HEK293T (cell line): ENCODE data around the gene SGF29.

Source experiments
- CTCF ChIA-PET: fragments of 350-600 bp; formaldehyde crosslinking; extraction: SDS; loops from one replicate; lab custom pipeline; 2021; ENCODE audit warnings: antibody characterized with exemption, inconsistent platforms; lab: Yijun Ruan, JAX
- POLR2A ChIA-PET: fragments of 350-600 bp; formaldehyde crosslinking; extraction: SDS; loops from one replicate; lab custom pipeline; 2020; ENCODE audit warnings: antibody characterized with exemption, inconsistent platforms; lab: Yijun Ruan, JAX
- DNase-seq: peaks from one replicate; pipeline ENCODE4 v3.0.0; 2012; ENCODE audit warnings: mixed read lengths; ENCODE audit errors: extremely low spot score
- ARNT ChIP-seq: fragments of 450-650 bp; IDR thresholded peaks from 2 replicates; pipeline ENCODE4 v1.6.1; 2017; ENCODE audit warnings: mild to moderate bottlenecking
- BHLHE40 ChIP-seq: fragments of 450-650 bp; IDR thresholded peaks from 2 replicates; pipeline ENCODE4 v1.6.1; 2016; ENCODE audit warnings: mild to moderate bottlenecking, moderate library complexity, borderline replicate concordance
- CTBP1 ChIP-seq: fragments of 450-650 bp; IDR thresholded peaks from 2 replicates; pipeline ENCODE4 v1.6.1; 2016; ENCODE audit warnings: borderline replicate concordance
- ELF4 ChIP-seq: fragments of 450-650 bp; IDR thresholded peaks from 2 replicates; pipeline ENCODE4 v1.6.1; 2017; ENCODE audit warnings: antibody characterized with exemption
- FOXA1 ChIP-seq: fragments of 450-650 bp; IDR thresholded peaks from 2 replicates; pipeline ENCODE4 v1.6.1; 2016; ENCODE audit warnings: mild to moderate bottlenecking
- FOXK2 ChIP-seq: fragments of 450-650 bp; IDR thresholded peaks from 2 replicates; pipeline ENCODE4 v1.6.1; 2016; ENCODE audit warnings: mild to moderate bottlenecking
- FOXM1 ChIP-seq: fragments of 450-650 bp; IDR thresholded peaks from 2 replicates; pipeline ENCODE4 v1.6.1; 2017; ENCODE audit warnings: mild to moderate bottlenecking, borderline replicate concordance
- HDGF ChIP-seq: fragments of 450-650 bp; IDR thresholded peaks from 2 replicates; pipeline ENCODE4 v1.6.1; 2017; ENCODE audit warnings: antibody characterized with exemption, borderline replicate concordance
- L3MBTL2 ChIP-seq: fragments of 450-650 bp; conservative IDR thresholded peaks from 2 replicates; pipeline ENCODE4 v1.6.1; 2016; ENCODE audit warnings: mild to moderate bottlenecking
- LEF1 ChIP-seq: fragments of 450-650 bp; IDR thresholded peaks from 2 replicates; pipeline ENCODE4 v1.6.1; 2017; ENCODE audit warnings: mild to moderate bottlenecking, borderline replicate concordance
- NFRKB ChIP-seq: fragments of 450-650 bp; IDR thresholded peaks from 2 replicates; pipeline ENCODE4 v1.6.1; 2016; ENCODE audit warnings: mild to moderate bottlenecking, moderate library complexity
- SP1 ChIP-seq: fragments of 450-650 bp; IDR thresholded peaks from 2 replicates; pipeline ENCODE4 v1.6.1; 2017
- SUZ12 ChIP-seq: fragments of 450-650 bp; IDR thresholded peaks from 2 replicates; pipeline ENCODE4 v1.6.1; 2016; ENCODE audit warnings: mild to moderate bottlenecking
- TARDBP ChIP-seq: fragments of 450-650 bp; IDR thresholded peaks from 2 replicates; pipeline ENCODE4 v1.6.1; 2016
- ZNF384 ChIP-seq: fragments of 450-650 bp; IDR thresholded peaks from 2 replicates; pipeline ENCODE4 v1.6.1; 2016
- TF ChIP-seq, protein P1 (sequence below): fragments of 450-650 bp; IDR thresholded peaks from 2 replicates; pipeline ENCODE4 v1.6.1; 2016

SGF29 gene

DNA sequence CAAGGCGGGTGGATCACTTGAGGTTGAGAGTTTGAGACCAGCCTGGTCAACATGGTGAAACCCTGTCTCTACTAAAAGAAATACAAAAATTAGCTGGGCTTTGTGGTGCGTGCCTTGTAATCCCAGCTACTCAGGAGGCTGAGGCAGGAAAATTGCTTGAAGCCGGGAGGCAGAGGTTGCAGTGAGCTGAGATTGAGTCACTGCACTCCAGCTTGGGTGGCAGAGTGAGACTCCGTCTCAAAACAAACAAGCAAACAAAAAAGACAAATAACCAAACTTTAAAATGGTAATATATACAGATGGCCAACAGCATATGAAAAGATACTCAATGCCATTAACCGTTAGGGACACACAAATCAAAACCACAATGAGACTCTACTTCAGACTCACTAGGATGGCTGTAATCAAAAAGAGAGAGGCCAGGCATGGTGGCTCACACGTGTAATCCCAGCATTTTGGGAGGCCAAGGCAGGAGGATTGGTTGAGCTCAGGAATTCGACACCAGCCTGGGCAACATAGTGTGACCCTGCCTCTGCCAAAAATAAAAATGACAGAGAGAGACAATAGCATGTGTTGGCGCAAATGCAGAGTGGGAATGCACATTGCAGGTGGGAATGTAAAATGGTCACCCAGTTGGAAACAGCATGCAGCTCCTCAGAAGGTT lies 21.9 kb downstream of the SGF29 start:
- POLR2A ChIA-PET: no interaction called here
- CTCF ChIA-PET: no interaction called here
- TF ChIP-seq FOXK2 (no peak), NFRKB (no peak), BHLHE40 (no peak), FOXM1 (no peak), L3MBTL2 (no peak), LEF1 (no peak), TARDBP (no peak), FOXA1 (no peak), HDGF (no peak), ELF4 (no peak), ARNT (no peak), SUZ12 (no peak), CTBP1 (no peak), SP1 (no peak)
- TF ChIP-seq, protein P1, sequence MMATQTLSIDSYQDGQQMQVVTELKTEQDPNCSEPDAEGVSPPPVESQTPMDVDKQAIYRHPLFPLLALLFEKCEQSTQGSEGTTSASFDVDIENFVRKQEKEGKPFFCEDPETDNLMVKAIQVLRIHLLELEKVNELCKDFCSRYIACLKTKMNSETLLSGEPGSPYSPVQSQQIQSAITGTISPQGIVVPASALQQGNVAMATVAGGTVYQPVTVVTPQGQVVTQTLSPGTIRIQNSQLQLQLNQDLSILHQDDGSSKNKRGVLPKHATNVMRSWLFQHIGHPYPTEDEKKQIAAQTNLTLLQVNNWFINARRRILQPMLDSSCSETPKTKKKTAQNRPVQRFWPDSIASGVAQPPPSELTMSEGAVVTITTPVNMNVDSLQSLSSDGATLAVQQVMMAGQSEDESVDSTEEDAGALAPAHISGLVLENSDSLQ: no peak
- DNase-seq: no peak

GRCh38 chr16:28580726-28581315 lies 27.1 kb downstream of the SGF29 start:
- ChIA-PET POLR2A (no interaction called here), CTCF (no interaction called here)
- no peak for DNase-seq
- TF ChIP-seq NFRKB: no peak
- no peak for TF ChIP-seq FOXA1
- TF ChIP-seq ELF4: no peak
- TF ChIP-seq TARDBP: no peak
- TF ChIP-seq HDGF: no peak
- TF ChIP-seq SUZ12: no peak
- no peak for TF ChIP-seq FOXM1
- TF ChIP-seq BHLHE40: no peak
- TF ChIP-seq L3MBTL2: no peak
- TF ChIP-seq, protein P1: no peak
- no peak for TF ChIP-seq ZNF384
- no peak for TF ChIP-seq ARNT
- no peak for TF ChIP-seq CTBP1

DNA sequence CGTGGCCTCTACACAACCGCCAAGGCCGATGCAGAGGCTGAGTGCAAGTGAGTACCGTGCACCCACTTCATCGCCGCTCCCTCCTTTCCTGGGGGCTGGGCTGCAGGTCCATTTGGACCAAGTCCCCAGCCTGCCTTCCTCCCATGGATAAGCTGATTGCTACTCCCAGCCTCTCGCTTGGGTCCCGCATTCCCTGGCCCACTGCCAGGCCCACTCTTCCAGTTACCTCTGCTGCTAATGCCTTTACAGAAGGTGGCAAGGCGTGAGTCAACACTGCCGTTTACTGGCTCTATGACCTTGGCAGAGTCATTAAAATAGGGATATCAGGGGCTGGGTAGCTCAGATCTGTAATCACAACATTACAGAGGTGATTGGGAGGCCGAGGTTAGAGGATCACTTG lies 32.0 kb downstream of the SGF29 start:
- POLR2A ChIA-PET: no interaction called here
- DNase-seq: no peak
- CTCF ChIA-PET: interaction anchor here (1.1 kb wide), 1 partner anchor 9 kb away, joined by 4 read pairs; no protein-coding TSS in a partner anchor
- TF ChIP-seq FOXM1: no peak
- no peak for TF ChIP-seq SP1
- TF ChIP-seq CTBP1: no peak
- TF ChIP-seq HDGF: no peak
- TF ChIP-seq ZNF384: no peak
- TF ChIP-seq L3MBTL2: no peak
- no peak for TF ChIP-seq LEF1
- no peak for TF ChIP-seq FOXA1

DNA sequence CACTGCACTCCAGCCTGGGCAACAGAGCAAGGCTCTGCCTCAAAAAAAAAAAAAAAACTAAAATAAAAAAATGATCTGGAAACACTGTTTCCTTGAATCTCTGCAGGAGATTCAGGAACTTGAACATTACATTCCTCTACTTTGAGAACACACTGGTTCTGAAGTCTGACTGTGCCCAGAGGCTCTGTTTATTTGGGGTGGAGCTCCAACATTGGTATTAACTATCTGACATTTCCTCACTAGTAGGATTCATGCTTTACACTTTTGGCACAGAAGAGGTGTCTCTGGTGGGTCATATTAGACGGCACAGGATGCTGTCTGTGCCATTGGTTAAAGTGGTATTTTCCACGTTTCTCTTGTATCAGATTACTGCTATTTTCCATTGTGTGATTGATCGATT lies 32.7 kb downstream of the SGF29 start:
- ChIA-PET CTCF (no interaction called here), POLR2A (no interaction called here)
- no peak for DNase-seq
- TF ChIP-seq CTBP1: no peak
- no peak for TF ChIP-seq SP1
- TF ChIP-seq ZNF384: no peak
- no peak for TF ChIP-seq ARNT

- CTCF ChIA-PET: no interaction called here
- DNase-seq: no peak
- POLR2A ChIA-PET: no interaction called here
- TF ChIP-seq ELF4 (no peak), TARDBP (no peak), L3MBTL2 (no peak), BHLHE40 (no peak), ARNT (no peak), CTBP1 (no peak), HDGF (no peak), ZNF384 (no peak), SUZ12 (no peak), FOXA1 (no peak), SP1 (no peak), LEF1 (no peak), FOXK2 (no peak), NFRKB (no peak)
- TF ChIP-seq, protein P1: no peak
Observed at GRCh38 chr16:28587386-28587785, 33.7 kb downstream of the SGF29 start.

GRCh38 chr16:28589069-28589468 lies 35.3 kb downstream of the SGF29 start:
- CTCF ChIA-PET: no interaction called here
- TF ChIP-seq FOXA1 (no peak), BHLHE40 (no peak), FOXK2 (no peak), ZNF384 (no peak), FOXM1 (no peak), ARNT (no peak)
- DNase-seq: no peak
- POLR2A ChIA-PET: no interaction called here
